Chondrocyte (in vitro differentiated cells): ENCODE data around the gene TMEM50A. TPM values are rescaled to one million over a fixed set of nuclear protein-coding genes. Genes with fewer than 3 reads are reported as not detected.
"Not testable (repeated sequence)": the region's sequence is repeated elsewhere in the genome, so short reads cannot be mapped to it uniquely, and the experiment has no call there.

Experiments
- DNase-seq: peaks from one replicate; pipeline ENCODE4 v3.0.0; 2021; ENCODE audit warnings: mixed read lengths, low spot score
- H3K27ac Mint-ChIP-seq: one replicate; pipeline ENCODE4 v1.8.0; 2021; ENCODE audit warnings: mild to moderate bottlenecking, moderate library complexity, mixed read lengths; ENCODE audit not compliant: unreplicated experiment
- H3K27me3 Mint-ChIP-seq: 2 replicates; pipeline ENCODE4 v1.8.0; 2021; ENCODE audit warnings: low read depth, mixed read lengths
- H3K36me3 Mint-ChIP-seq: 2 replicates; pipeline ENCODE4 v1.8.0; 2021; ENCODE audit warnings: low read depth, mixed read lengths
- H3K4me1 Mint-ChIP-seq: 2 replicates; pipeline ENCODE4 v1.8.0; 2021; ENCODE audit warnings: low read depth, mild to moderate bottlenecking, mixed read lengths
- H3K4me3 Mint-ChIP-seq: one replicate; pipeline ENCODE4 v1.8.0; 2021; ENCODE audit warnings: mild to moderate bottlenecking, moderate library complexity, mixed read lengths; ENCODE audit not compliant: unreplicated experiment
- H3K9me3 Mint-ChIP-seq: 2 replicates; pipeline ENCODE4 v1.8.0; 2021; ENCODE audit warnings: low read depth, mixed read lengths
- CTCF ChIP-seq: fragments of 200-600 bp; sonication (generic); IDR thresholded peaks from 2 replicates; pipeline ENCODE4 v1.5.0; 2021; ENCODE audit warnings: antibody characterized with exemption, mild to moderate bottlenecking, moderate library complexity
- total RNA-seq: library from RNA; stranded (reverse); gene quantifications from 3 replicates; pipeline ENCODE4 v1.2.1, GENCODE V29; 2021

The TMEM50A gene
- total RNA-seq, 1 donor from 2014 or later = 138 TPM

- not testable (repeated sequence) for H3K27ac Mint-ChIP-seq, H3K4me3 Mint-ChIP-seq, H3K9me3 Mint-ChIP-seq, H3K4me1 Mint-ChIP-seq, DNase-seq, H3K27me3 Mint-ChIP-seq, H3K36me3 Mint-ChIP-seq
Measured at GRCh38 chr1:25382543-25382942, 44.4 kb downstream of the TMEM50A start.

- not testable (repeated sequence) for H3K4me3 Mint-ChIP-seq, H3K27me3 Mint-ChIP-seq, H3K36me3 Mint-ChIP-seq, H3K27ac Mint-ChIP-seq, DNase-seq, H3K4me1 Mint-ChIP-seq, H3K9me3 Mint-ChIP-seq
Measured at GRCh38 chr1:25383090-25383489, 45.0 kb downstream of the TMEM50A start.

GRCh38 chr1:25383875-25384274 lies 45.7 kb downstream of the TMEM50A start:
- H3K4me1 Mint-ChIP-seq, H3K27ac Mint-ChIP-seq: not testable (repeated sequence)

GRCh38 chr1:25387096-25387495 lies 49.0 kb downstream of the TMEM50A start:
- H3K27ac Mint-ChIP-seq, H3K9me3 Mint-ChIP-seq, H3K4me1 Mint-ChIP-seq, H3K27me3 Mint-ChIP-seq, H3K4me3 Mint-ChIP-seq, DNase-seq, H3K36me3 Mint-ChIP-seq: not testable (repeated sequence)

More at GRCh38 chr1:25383875-25384274, 45.7 kb downstream of the TMEM50A start:
- H3K36me3 Mint-ChIP-seq, H3K9me3 Mint-ChIP-seq, H3K4me3 Mint-ChIP-seq, DNase-seq, H3K27me3 Mint-ChIP-seq: not testable (repeated sequence)

- not testable (repeated sequence) for H3K36me3 Mint-ChIP-seq, DNase-seq, H3K27me3 Mint-ChIP-seq, H3K9me3 Mint-ChIP-seq, H3K27ac Mint-ChIP-seq, H3K4me1 Mint-ChIP-seq, H3K4me3 Mint-ChIP-seq
Measured at GRCh38 chr1:25388691-25389090, 50.6 kb downstream of the TMEM50A start.

- not testable (repeated sequence) for H3K27ac Mint-ChIP-seq, DNase-seq, H3K36me3 Mint-ChIP-seq, H3K4me3 Mint-ChIP-seq, H3K4me1 Mint-ChIP-seq, H3K9me3 Mint-ChIP-seq, H3K27me3 Mint-ChIP-seq
Measured at GRCh38 chr1:25389721-25390120, 51.6 kb downstream of the TMEM50A start.

GRCh38 chr1:25392841-25393240 lies 54.7 kb downstream of the TMEM50A start:
- peaks cover 1% of the 10 kb centered on the region for H3K27me3 Mint-ChIP-seq
- H3K9me3 Mint-ChIP-seq = no peaks in the 10 kb centered on the region
- DNase-seq = no peak
- TF ChIP-seq CTCF = no peak
- no peaks in the 10 kb centered on the region for H3K36me3 Mint-ChIP-seq
- no peaks in the 10 kb centered on the region for H3K4me1 Mint-ChIP-seq
- H3K27ac Mint-ChIP-seq = no peak overlapping the region
- no peak overlapping the region for H3K4me3 Mint-ChIP-seq

- H3K36me3 Mint-ChIP-seq, H3K9me3 Mint-ChIP-seq, H3K27ac Mint-ChIP-seq, DNase-seq, H3K4me3 Mint-ChIP-seq, H3K4me1 Mint-ChIP-seq: not testable (repeated sequence)
- H3K27me3 Mint-ChIP-seq = peaks cover 15% of the 10 kb centered on the region
Measured at GRCh38 chr1:25397549-25397948, 59.4 kb downstream of the TMEM50A start.

GRCh38 chr1:25398079-25398478 lies 59.9 kb downstream of the TMEM50A start:
- not testable (repeated sequence) for H3K9me3 Mint-ChIP-seq, H3K36me3 Mint-ChIP-seq, H3K27ac Mint-ChIP-seq, H3K4me1 Mint-ChIP-seq, H3K4me3 Mint-ChIP-seq, DNase-seq
- H3K27me3 Mint-ChIP-seq = peaks cover 15% of the 10 kb centered on the region
